Stimulated activated naive CD8-positive, alpha-beta T cell treated with anti-CD3 and anti-CD28 coated beads, Interleukin-15, amount 100 ng/mL, for 72 hours (primary cell): ENCODE data around the gene AKT1.
"Not testable (repeated sequence)": the region's sequence is repeated elsewhere in the genome, so short reads cannot be mapped to it uniquely, and the experiment has no call there.

Source experiments
- ATAC-seq: fragments of 150-1000 bp; cut with Tn5 transposase; 2 replicates; pipeline ENCODE4 v1.10.0; 2021; ENCODE audit warnings: mild to moderate bottlenecking, moderate library complexity
- DNase-seq, 2 donors: peaks; one replicate each; pipeline ENCODE4 v3.0.0; 2021 to 2022
- H3K27ac Mint-ChIP-seq, 2 donors: one replicate each; pipeline ENCODE4 v1.8.0; 2022; ENCODE audit warnings: mild to moderate bottlenecking in 2 of 2, mixed read lengths in 2 of 2, moderate library complexity in 2 of 2
- H3K27me3 Mint-ChIP-seq: one replicate; pipeline ENCODE4 v1.8.0; 2022; ENCODE audit warnings: mixed read lengths
- H3K4me1 Mint-ChIP-seq: one replicate; pipeline ENCODE4 v1.8.0; 2022; ENCODE audit warnings: mild to moderate bottlenecking, mixed read lengths
- H3K4me3 Mint-ChIP-seq, 2 donors: one replicate each; pipeline ENCODE4 v1.8.0; 2022; ENCODE audit warnings: mild to moderate bottlenecking in 2 of 2, mixed read lengths in 2 of 2, moderate library complexity in 1 of 2
- H3K9me3 Mint-ChIP-seq, 2 donors: one replicate each; pipeline ENCODE4 v1.8.0; 2022; ENCODE audit warnings: mixed read lengths in 2 of 2

The AKT1 gene

DNA sequence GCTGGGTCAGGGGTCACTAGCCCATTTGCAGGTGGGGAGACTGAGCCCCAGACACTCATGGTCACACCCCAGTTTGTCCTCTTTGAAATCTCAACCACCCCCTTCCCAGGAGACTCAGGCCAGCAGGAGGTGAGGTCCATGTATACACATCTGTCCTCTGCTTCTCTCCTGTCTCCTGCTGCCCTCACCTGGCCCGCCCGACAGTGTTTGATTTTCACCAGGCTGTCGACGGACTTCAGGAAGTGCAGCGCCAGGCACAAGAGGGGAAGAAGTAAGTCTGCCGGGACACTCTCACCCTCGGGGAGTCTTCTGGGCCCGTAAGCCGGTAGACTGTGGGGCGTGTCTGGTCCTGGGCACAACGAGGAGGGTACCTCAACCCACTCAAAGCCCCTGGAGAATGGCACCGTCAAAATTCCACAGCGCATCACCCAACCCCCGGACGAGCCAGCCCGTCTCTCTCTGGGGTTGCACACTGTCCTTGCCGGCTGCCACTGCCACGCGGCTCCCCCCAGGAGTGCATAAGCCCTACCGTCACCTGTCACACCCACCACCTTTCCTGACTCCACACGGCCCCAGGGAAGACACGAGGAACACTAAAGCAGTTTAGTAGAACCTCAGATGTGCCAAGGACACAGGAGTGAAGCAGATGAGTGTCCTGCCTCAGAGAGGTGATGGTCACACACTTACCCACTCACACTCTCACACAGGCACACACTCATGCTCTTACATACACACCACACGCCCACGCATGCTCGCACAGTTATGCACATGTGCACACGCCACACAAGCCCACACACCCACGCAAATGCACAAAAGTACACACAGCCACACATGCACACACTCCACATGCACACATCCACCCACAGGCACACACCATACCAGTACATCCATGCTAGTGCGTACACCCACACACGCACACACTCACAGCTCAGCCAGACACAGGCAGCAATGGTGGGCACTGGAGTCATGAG is 55.7 kb downstream of the AKT1 start:
- H3K9me3 Mint-ChIP-seq = no peaks in the 10 kb centered on the region
- H3K4me1 Mint-ChIP-seq = no peaks in the 10 kb centered on the region
- DNase-seq = no peak
- no peaks in the 10 kb centered on the region for H3K27me3 Mint-ChIP-seq
- ATAC-seq = no peak
- no peak overlapping the region for H3K4me3 Mint-ChIP-seq
- no peak overlapping the region for H3K27ac Mint-ChIP-seq

DNA sequence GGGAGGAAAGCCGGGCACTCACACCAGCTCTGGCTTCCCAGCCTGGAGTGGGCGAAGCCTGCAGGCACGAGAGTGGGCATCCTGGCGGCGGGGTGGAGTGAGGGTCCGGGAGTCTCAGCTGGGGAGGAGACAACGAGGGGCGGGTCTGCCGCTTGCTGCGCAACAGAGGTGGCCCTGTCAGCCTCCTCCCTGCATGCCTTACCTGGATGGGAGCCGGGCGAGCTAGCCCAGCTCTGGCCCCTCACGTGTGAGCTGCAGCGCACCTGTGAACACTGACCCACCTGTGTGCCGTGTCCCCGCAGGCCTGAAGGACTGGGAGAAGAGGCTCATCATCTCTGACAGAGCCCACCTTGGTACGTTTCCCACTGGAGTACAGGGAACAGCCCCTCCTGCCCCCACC is 56.5 kb downstream of the AKT1 start:
- ATAC-seq (no peak), DNase-seq (no peak)
- no peaks in the 10 kb centered on the region for H3K9me3 Mint-ChIP-seq
- no peaks in the 10 kb centered on the region for H3K4me1 Mint-ChIP-seq
- no peak overlapping the region for H3K27ac Mint-ChIP-seq
- no peaks in the 10 kb centered on the region for H3K27me3 Mint-ChIP-seq
- no peak overlapping the region for H3K4me3 Mint-ChIP-seq

DNA sequence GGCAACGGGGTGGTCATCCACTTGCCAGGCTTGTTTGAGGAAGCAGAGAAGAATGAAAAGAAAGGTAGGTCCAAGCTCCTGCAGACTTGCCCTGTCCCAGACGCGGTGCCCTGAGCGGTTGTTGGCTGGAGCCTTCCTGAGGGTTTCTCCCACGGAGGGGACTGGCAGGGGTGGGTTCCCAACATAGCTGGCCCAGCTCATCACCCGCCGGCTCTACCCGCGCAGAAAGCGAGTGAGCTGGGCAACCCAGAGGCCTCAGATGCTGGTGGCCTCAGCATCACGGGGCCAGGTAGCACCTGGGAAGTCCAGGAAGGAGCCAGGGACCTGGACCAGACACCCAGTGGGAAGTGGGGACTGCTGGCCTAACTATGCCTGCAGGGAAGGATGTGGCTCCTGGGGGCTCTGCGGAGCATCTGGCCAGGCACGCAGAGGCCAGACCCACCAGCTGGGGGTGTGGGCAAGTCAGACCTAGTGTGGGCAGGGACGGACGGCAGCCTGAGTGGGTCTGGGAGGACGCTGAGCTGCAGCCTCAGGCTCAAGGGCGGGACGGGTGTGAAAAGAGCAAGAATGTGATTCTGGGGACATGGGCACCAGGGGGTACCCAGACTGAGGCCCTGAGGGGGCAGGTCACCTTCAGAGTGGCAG is 57.1 kb downstream of the AKT1 start:
- no peaks in the 10 kb centered on the region for H3K9me3 Mint-ChIP-seq
- no peak for DNase-seq
- H3K27ac Mint-ChIP-seq = no peak overlapping the region
- no peak for ATAC-seq
- no peak overlapping the region for H3K4me3 Mint-ChIP-seq
- no peaks in the 10 kb centered on the region for H3K27me3 Mint-ChIP-seq
- no peaks in the 10 kb centered on the region for H3K4me1 Mint-ChIP-seq

DNA sequence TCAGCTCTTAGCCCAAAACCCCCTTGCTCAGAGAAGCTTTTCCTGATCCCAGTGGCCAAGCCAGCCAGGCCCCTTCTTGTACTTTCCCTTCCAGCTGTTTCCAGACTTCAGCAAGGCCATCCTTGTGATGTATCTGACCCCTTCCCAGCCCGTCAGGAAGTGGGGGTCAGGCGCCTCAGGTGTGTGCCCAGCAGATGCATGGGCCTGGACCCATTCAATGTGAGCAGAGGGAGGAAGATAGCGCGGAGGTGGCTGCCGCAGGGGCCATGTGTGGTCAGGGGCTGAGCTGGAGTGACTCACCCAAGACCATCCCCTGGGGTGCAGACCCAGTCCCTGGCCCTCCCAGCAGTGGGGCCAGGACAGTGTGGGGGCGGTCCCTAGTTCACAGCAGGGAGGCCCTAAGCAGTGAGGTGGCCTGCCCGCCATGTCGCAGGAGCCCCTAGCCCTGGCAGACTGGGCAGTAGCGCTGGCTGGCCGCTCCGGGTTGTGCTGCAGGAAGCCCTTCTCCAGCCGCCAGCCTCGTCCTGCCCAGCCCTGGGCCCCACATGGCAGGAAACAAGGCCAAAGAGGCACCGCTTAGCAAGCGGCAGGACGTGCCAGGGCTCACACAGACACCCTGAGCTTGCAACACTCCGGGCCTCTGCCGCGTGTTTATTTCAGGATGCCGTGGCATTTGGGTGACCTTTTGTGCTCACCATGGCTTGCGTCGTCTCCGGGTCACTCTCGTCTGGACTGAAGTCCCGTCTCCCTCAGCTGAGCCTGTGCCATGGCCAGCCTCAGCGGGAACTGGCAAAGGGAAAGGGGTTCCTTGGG is 59.5 kb downstream of the AKT1 start:
- no peak for ATAC-seq
- no peak overlapping the region for H3K4me3 Mint-ChIP-seq
- no peaks in the 10 kb centered on the region for H3K27me3 Mint-ChIP-seq
- no peak overlapping the region for H3K27ac Mint-ChIP-seq
- H3K9me3 Mint-ChIP-seq = no peaks in the 10 kb centered on the region
- no peak for DNase-seq
- H3K4me1 Mint-ChIP-seq = no peaks in the 10 kb centered on the region

DNA sequence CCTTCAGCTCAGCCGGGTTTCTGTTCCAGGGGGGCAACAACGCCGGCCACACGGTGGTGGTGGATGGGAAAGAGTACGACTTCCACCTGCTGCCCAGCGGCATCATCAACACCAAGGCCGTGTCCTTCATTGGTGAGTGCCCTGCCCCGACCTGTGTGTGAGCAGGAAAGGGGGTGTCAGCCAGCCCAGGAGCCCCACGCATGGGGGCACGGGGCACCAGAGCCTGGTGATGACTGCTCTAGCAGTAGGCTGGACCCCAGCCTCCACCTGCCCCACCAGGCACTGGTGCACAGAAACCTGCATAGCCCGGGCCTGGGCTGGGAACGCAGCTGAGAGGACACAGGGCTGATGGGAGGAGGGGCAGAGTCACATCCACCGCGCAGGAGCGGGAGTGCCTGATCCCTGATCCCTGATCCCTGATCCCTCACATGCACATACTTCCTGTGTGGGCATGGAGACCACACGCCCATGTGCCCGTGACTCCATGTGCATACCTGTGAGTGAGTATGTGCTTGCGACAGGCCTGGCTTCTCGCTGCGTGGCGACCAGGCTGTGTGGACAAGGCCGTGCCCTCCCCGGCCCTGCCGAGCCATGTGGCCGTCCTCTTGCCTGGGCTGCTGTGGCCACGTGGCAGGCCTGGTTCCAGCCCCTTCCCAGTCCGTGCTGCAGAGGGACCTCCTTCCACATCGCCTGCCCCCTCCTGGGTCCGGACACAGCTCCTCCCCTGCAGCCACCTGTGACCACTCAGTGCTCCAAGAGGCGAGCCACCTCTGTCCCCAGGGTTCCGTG is 60.4 kb downstream of the AKT1 start:
- no peaks in the 10 kb centered on the region for H3K9me3 Mint-ChIP-seq
- no peaks in the 10 kb centered on the region for H3K4me1 Mint-ChIP-seq
- no peak overlapping the region for H3K27ac Mint-ChIP-seq
- ATAC-seq = no peak
- no peaks in the 10 kb centered on the region for H3K27me3 Mint-ChIP-seq
- no peak overlapping the region for H3K4me3 Mint-ChIP-seq
- no peak for DNase-seq

DNA sequence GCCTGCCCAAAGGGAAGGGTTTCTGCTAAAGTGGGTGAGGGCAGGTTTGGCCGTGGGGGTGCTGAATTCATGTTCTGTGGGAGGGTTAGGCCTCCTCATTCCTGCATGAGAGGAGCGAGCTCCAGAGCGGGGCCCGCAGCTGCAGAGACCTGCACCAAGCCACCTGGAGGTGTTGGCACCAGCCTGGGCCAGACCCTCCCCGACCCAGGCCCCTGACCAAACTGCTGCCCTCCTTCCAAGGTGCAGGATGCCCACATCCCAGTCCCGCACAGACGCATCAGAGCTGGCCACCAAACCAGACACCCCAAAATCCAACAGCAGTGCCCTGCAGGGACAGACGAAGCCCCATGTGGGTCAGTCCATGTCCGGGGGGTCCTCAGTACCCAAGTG is 61.0 kb downstream of the AKT1 start:
- DNase-seq (no peak), ATAC-seq (no peak)
- Mint-ChIP-seq H3K27ac (no peak overlapping the region), H3K4me1 (no peaks in the 10 kb centered on the region), H3K9me3 (no peaks in the 10 kb centered on the region), H3K4me3 (no peak overlapping the region), H3K27me3 (no peaks in the 10 kb centered on the region)

DNA sequence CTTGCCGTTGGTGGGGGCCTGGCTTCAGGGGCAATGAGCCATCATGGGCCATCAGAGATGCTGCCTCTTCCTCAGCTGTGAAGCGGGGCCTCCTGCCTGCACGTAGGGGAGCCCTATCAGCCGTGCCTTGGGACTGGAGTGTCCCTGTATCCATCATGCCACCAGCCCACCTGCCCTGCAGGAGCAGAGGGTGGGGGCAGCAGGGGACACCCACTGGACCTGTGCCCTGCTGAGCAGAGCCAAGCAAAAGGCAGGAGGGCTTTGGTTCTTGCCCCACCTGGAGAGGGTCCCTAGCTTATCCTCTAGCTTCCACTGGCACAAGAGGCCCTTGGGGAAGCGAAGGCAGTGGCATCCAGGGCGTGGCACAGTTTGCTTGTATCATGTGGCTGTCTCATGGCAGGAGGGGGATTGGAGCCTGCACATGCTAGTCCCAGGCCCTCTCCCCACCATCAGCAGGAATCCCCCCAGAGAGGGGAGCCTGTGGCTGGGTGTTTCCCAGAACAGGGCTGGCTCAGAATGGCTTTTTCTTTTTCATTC is 61.4 kb downstream of the AKT1 start:
- Mint-ChIP-seq H3K27ac (peak overlapping the region in 1 of 2 donors; percentile 16), H3K4me3 (no peak overlapping the region), H3K27me3 (no peaks in the 10 kb centered on the region), H3K4me1 (no peaks in the 10 kb centered on the region), H3K9me3 (no peaks in the 10 kb centered on the region)
- no peak for DNase-seq
- no peak for ATAC-seq

DNA sequence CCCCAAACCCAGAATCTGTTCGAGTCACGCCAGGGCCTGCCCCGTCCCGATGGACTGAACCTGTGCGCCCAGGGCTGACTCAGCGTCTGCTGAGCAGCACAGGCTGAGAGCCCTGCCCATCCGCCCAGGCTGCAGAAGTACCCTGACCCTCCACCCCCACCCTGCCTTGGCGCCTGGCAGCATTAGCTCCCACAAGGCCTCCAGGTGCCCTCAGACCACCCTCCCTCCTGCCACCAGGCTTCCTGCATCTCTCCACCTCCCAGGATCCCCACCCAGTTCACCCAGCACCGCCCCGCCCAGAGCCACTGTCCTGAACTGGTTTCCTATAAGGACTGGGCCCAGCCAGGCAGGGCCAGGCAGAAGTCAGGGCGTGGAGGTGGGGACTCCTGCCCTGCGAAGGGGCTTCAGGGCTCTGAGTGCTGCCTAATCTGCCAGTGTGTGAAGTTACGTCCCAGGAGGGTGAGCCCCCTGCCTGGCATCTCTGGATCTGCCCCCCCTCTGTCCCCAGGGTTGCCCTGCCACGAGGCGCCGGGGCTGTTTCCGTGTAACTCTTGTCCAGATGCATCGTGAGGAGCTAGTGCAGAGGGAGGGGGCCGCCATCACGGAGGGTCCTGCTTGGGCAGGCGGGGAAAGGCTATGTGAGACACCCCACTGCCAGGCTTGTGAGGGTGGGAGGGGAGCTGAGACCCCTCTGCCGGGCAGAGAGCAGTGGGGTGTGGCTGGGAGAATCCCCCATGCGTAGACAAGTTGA is 62.4 kb downstream of the AKT1 start:
- no peak for ATAC-seq
- Mint-ChIP-seq H3K9me3 (no peaks in the 10 kb centered on the region), H3K27ac (peak overlapping the region in 1 of 2 donors; percentile 8), H3K4me1 (no peaks in the 10 kb centered on the region), H3K27me3 (no peaks in the 10 kb centered on the region), H3K4me3 (no peak overlapping the region)
- DNase-seq = no peak

DNA sequence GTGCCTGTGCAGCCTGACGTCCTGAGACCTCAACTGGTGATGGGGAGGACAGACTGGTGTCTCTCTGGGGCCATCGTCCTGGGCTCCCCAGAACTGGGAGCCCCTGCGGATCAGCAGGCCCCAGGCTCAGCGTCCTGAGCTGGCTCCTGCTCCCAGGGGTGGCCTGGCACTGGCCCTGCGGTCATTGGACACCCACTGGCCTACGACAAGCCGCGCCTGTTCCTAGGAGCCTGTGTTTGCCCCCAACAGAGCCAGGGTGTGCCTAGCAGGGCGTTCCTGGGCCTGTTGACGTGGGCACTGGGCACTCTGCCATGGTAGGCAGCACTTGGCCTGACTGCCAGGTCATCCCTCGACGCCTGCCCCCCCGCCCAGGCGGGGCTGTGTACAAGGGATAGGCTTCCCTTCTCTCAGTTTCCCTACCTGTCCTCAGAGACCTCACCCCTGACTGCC is 63.2 kb downstream of the AKT1 start:
- H3K27ac Mint-ChIP-seq = no peak overlapping the region
- ATAC-seq (no peak), DNase-seq (no peak)
- H3K9me3 Mint-ChIP-seq = no peaks in the 10 kb centered on the region
- H3K27me3 Mint-ChIP-seq = no peaks in the 10 kb centered on the region
- no peak overlapping the region for H3K4me3 Mint-ChIP-seq
- peaks cover 5% of the 10 kb centered on the region for H3K4me1 Mint-ChIP-seq

DNA sequence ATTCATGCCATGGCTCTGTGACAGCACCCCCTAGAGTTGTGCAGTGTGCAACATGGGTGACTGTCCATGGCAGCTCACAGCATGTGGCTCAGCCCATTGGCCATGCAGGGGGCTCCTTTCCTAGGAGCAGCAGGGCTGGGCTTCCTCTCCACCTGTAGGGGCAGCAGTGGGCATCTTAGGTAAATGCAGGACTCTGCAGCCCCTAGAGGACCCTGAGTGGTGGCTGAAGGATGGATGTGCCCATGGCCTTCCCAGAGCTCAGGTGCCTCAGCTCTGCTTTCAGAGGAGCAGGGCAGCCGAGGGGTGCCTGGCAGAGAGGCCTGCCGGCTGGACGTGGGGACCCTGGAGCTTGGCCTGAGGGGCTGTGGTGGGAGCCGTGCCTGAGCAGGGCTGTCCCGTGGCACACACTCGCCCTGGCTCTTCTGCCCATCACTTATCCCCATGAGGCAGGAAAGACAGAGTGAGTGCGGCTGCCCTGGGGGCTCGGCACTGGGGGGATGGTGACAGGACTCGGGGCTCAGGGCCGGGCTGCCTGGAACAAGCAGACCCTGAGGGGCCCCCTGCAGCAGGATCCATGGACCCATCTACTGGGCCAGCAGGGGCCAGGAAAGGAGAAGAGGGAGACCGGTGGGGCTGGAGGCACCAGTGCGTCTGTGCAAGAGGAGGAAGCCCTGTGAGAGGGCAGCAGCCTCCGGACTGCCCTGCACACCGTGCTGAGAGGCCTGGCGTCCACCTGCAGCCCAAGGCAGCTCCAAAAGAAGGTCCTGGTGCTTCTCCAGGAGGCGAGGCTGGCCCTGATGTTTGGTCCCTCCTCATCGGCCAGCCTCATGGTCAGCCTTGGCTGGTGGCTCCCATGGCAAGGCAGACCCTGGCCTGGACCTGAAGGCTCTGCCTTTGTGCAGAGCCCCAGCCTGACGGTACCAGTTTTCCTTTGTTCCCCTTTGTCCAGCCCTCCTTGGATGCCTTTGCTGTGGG is 63.9 kb downstream of the AKT1 start:
- Mint-ChIP-seq H3K27ac (no peak overlapping the region), H3K4me1 (peaks cover 5% of the 10 kb centered on the region), H3K27me3 (no peaks in the 10 kb centered on the region), H3K4me3 (no peak overlapping the region), H3K9me3 (no peaks in the 10 kb centered on the region)
- ATAC-seq (peak; percentile 40), DNase-seq (no peak)

DNA sequence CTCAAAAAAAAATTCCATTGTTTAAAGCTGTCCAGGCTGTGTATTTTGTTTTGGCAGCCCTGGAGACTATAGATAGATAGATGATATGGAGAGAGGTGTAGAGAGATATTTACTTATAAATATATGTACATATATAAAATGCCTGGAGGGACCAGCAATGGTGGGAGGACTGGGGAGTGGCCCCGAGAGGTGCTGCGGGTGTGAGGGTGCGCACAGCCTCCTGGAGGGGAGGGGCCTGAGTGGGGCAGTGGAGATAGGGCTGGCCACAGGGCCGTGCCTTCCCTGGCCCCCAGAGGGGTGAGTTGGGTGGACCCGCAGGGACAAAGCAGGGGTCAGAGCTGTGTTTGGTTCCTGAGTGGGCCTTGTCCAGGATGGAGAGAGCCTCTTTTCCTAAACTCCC is 65.1 kb downstream of the AKT1 start:
- no peaks in the 10 kb centered on the region for H3K27me3 Mint-ChIP-seq
- no peak for DNase-seq
- no peak for ATAC-seq
- H3K4me3 Mint-ChIP-seq = no peak overlapping the region
- H3K9me3 Mint-ChIP-seq = no peaks in the 10 kb centered on the region
- H3K4me1 Mint-ChIP-seq = peaks cover 6% of the 10 kb centered on the region
- H3K27ac Mint-ChIP-seq = no peak overlapping the region

DNA sequence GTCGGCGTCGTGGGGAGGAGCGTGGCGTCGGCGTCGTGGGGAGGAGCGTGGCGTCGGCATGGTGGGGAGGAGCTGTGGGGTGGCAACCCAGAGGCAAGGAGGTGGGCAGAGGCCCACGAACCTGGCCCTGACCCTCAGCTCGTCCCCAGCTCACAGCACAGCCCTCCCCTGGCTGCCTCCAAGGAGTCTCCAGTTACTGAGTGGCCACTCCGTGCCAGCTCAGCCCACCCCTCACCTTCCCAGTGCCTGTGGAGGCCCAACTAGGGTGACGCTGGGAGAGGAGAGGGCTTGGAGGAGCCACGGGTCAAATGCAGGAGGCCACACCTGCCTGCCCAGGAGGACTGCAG is 65.7 kb downstream of the AKT1 start:
- no peak for ATAC-seq
- no peaks in the 10 kb centered on the region for H3K9me3 Mint-ChIP-seq
- H3K27ac Mint-ChIP-seq = no peak overlapping the region
- no peak overlapping the region for H3K4me3 Mint-ChIP-seq
- H3K27me3 Mint-ChIP-seq = no peaks in the 10 kb centered on the region
- no peak for DNase-seq
- H3K4me1 Mint-ChIP-seq = peaks cover 13% of the 10 kb centered on the region

DNA sequence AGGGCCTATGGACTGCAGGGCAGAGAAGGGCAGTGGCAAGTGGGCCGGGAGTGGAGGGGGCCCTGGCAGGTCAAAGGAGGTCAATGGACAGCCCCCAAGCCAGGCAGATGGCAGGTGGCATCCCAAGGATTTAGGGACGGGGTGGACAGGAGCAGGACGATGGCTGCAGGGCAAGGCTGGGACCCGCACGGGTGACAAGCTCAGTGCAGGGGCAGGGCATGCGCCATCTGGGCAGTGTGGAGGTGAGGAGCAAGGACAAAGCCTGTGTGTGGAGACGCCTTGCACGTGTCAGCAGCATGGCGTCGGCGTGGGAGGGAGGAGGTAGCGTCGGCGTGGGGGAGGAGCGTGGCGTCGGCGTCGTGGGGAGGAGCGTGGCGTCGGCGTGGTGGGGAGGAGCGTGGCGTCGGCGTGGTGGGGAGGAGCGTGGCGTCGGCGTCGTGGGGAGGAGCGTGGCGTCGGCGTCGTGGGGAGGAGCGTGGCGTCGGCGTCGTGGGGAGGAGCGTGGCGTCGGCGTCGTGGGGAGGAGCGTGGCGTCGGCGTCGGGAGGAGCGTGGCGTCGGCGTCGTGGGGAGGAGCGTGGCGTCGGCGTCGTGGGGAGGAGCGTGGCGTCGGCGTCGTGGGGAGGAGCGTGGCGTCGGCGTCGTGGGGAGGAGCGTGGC is 66.2 kb downstream of the AKT1 start:
- not testable (repeated sequence) for H3K27me3 Mint-ChIP-seq, H3K9me3 Mint-ChIP-seq, ATAC-seq, H3K4me3 Mint-ChIP-seq, DNase-seq
- Mint-ChIP-seq H3K4me1 (peaks cover 16% of the 10 kb centered on the region), H3K27ac (peak overlapping the region; percentile 65)
